Neuronal stem cell (in vitro differentiated cells): ENCODE results near the gene TMEM215.
A peak's percentile ranks its signal among the peaks of the same experiment; 100 is the strongest.

Experiments
- DNase-seq: peaks from one replicate; pipeline ENCODE4 v3.0.0-alpha.2; 2013; ENCODE audit warnings: low spot score
- H2AFZ ChIP-seq: one replicate; pipeline ENCODE4 v1.6.1; 2013; ENCODE audit warnings: mild to moderate bottlenecking, low read length, inconsistent platforms
- H2AK5ac ChIP-seq: 2 replicates; pipeline ENCODE4 v1.6.1; 2013; ENCODE audit warnings: low read depth, mild to moderate bottlenecking, inconsistent platforms, low read length, moderate library complexity, mixed read lengths
- H2BK120ac ChIP-seq: 2 replicates; pipeline ENCODE4 v1.6.1; 2013; ENCODE audit warnings: low read depth, mild to moderate bottlenecking, inconsistent platforms, low read length, moderate library complexity, mixed read lengths
- H2BK12ac ChIP-seq: one replicate; pipeline ENCODE4 v1.6.1; 2013; ENCODE audit warnings: low read length, inconsistent platforms
- H2BK15ac ChIP-seq: 2 replicates; pipeline ENCODE4 v1.6.1; 2013; ENCODE audit warnings: mild to moderate bottlenecking, low read length, inconsistent platforms, mixed read lengths
- H2BK5ac ChIP-seq: one replicate; pipeline ENCODE4 v1.6.1; 2013; ENCODE audit warnings: inconsistent platforms, mild to moderate bottlenecking, low read length, moderate library complexity
- H3K14ac ChIP-seq: one replicate; pipeline ENCODE4 v1.6.1; 2013; ENCODE audit warnings: low read length, inconsistent platforms
- H3K18ac ChIP-seq: 2 replicates; pipeline ENCODE4 v1.6.1; 2013; ENCODE audit warnings: low read length, inconsistent platforms
- H3K23ac ChIP-seq: 2 replicates; pipeline ENCODE4 v1.6.1; 2013; ENCODE audit warnings: low read depth, mild to moderate bottlenecking, mixed read lengths, low read length, inconsistent platforms; ENCODE audit not compliant: poor library complexity
- H3K27ac ChIP-seq: replicated peaks from 3 replicates; pipeline ENCODE4 v1.5.1; 2013; ENCODE audit warnings: low read length, inconsistent platforms
- H3K27me3 ChIP-seq, 3 experiments: 2 replicates each; pipeline ENCODE4 v1.6.1; 2013; ENCODE audit warnings: low read length in 3 of 3, mild to moderate bottlenecking in 2 of 3, inconsistent platforms in 1 of 3, low read depth in 1 of 3, mixed read lengths in 1 of 3, moderate library complexity in 1 of 3; ENCODE audit not compliant: control insufficient read depth in 3 of 3, insufficient read depth in 3 of 3
- H3K36me3 ChIP-seq, 2 donors: replicated peaks in 1 of 2; 2 replicates each; pipeline ENCODE4 v1.6.1; 2013; ENCODE audit warnings: low read length in 2 of 2; ENCODE audit not compliant: control insufficient read depth in 2 of 2, insufficient read depth in 2 of 2
- H3K4ac ChIP-seq: 2 replicates; pipeline ENCODE4 v1.6.1; 2013; ENCODE audit warnings: inconsistent platforms, mild to moderate bottlenecking, low read length, moderate library complexity
- H3K4me1 ChIP-seq, 2 donors: 1 replicate in 1 of 2; 2 replicates in 1 of 2; pipeline ENCODE4 v1.6.1; 2013; ENCODE audit warnings: low read length in 2 of 2, low read depth in 1 of 2; ENCODE audit not compliant: control insufficient read depth in 2 of 2, insufficient read depth in 1 of 2
- H3K4me2 ChIP-seq: one replicate; pipeline ENCODE4 v1.6.1; 2013; ENCODE audit warnings: mild to moderate bottlenecking, low read length, inconsistent platforms; ENCODE audit not compliant: insufficient read depth, poor library complexity, severe bottlenecking
- H3K4me3 ChIP-seq, 2 donors: 2 replicates each; pipeline ENCODE4 v1.5.1; 2013; ENCODE audit warnings: low read length in 2 of 2, mild to moderate bottlenecking in 2 of 2, inconsistent platforms in 1 of 2, moderate library complexity in 1 of 2
- H3K79me1 ChIP-seq: one replicate; pipeline ENCODE4 v1.6.1; 2013; ENCODE audit warnings: low read depth, mild to moderate bottlenecking, inconsistent platforms, low read length, moderate library complexity
- H3K9ac ChIP-seq: one replicate; pipeline ENCODE4 v1.6.1; 2013; ENCODE audit warnings: mild to moderate bottlenecking, low read depth, low read length, inconsistent platforms; ENCODE audit not compliant: poor library complexity
- H3K9me3 ChIP-seq, 2 donors: replicated peaks in 1 of 2; 2 replicates each; pipeline versions ENCODE3 to v1.6.1; 2013; ENCODE audit warnings: low read length in 2 of 2, mild to moderate bottlenecking in 2 of 2, inconsistent platforms in 1 of 2, low read depth in 1 of 2, mixed read lengths in 1 of 2, moderate library complexity in 1 of 2; ENCODE audit not compliant: control insufficient read depth in 2 of 2, insufficient read depth in 1 of 2
- H4K8ac ChIP-seq: one replicate; pipeline ENCODE4 v1.6.1; 2013; ENCODE audit warnings: low read depth, mild to moderate bottlenecking, inconsistent platforms, low read length, moderate library complexity
- H4K91ac ChIP-seq: one replicate; pipeline ENCODE4 v1.6.1; 2013; ENCODE audit warnings: low read length, low read depth, mild to moderate bottlenecking, inconsistent platforms; ENCODE audit not compliant: poor library complexity
- WGBS, 2 donors: extraction: QIAGEN DNeasy Blood & Tissue Kit; methylation state at CpG; one replicate each; pipeline ENCODE4 v1.1.7; 2013; ENCODE audit warnings: missing lambda C conversion rate in 2 of 2, mixed read lengths in 1 of 2; ENCODE audit not compliant: insufficient read length in 2 of 2, insufficient replicate concordance in 1 of 2; ENCODE audit errors: extremely low coverage in 2 of 2; 5-methylcytosine and 5-hydroxymethylcytosine counted together

The TMEM215 gene

GRCh38 chr9:32764139-32764538 lies 19.2 kb upstream of the TMEM215 start:
- no peak overlapping the region for H2AFZ ChIP-seq
- H3K36me3 ChIP-seq: no peaks in the 10 kb centered on the region
- no peak overlapping the region for H2BK15ac ChIP-seq
- no peak for DNase-seq
- no peak overlapping the region for H3K27ac ChIP-seq
- 100% methylated on average over 1 of the region's 5 CpGs; no CpG with 5 or more reads in 1 of the 2 donors for WGBS, 2 donors
- no peak overlapping the region for H4K91ac ChIP-seq
- no peak overlapping the region for H3K4me3 ChIP-seq
- H3K4me1 ChIP-seq: no peaks in the 10 kb centered on the region
- H3K9ac ChIP-seq: no peak overlapping the region
- H2BK5ac ChIP-seq: no peak overlapping the region
- H3K4ac ChIP-seq: no peak overlapping the region
- H3K9me3 ChIP-seq: no peaks in the 10 kb centered on the region
- no peak overlapping the region for H3K18ac ChIP-seq
- no peak overlapping the region for H3K23ac ChIP-seq
- no peak overlapping the region for H2AK5ac ChIP-seq
- H3K4me2 ChIP-seq: no peak overlapping the region
- no peak overlapping the region for H4K8ac ChIP-seq
- peaks cover 0 to 7% (median 0%) of the 10 kb centered on the region in 3 experiments for H3K27me3 ChIP-seq
- no peaks in the 10 kb centered on the region for H3K79me1 ChIP-seq
- H2BK12ac ChIP-seq: no peak overlapping the region
- no peak overlapping the region for H3K14ac ChIP-seq
- no peak overlapping the region for H2BK120ac ChIP-seq

DNA sequence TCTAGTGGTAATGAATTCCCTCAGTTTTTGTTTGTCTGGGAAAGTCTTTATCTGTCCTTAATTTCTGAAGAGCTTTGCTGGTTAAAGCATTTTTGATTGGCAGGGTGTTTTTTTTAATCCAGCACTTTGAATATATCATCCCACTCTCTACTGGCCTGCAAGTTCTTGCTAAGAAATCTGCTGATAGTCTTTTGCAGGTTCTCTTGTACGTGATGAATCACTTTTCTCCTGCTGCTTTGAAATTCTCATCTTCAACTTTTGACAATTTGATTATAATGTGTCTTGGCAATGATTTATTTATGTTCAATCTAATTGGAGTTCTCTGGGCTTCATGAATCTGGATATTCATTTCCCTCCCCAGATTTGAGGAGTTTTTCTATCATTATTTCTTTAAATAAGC lies 8.1 kb upstream of the TMEM215 start:
- Histone ChIP-seq H3K4me1 (no peaks in the 10 kb centered on the region), H3K14ac (no peak overlapping the region), H3K9me3 (peaks cover 0 to 3% of the 10 kb centered on the region in 2 donors), H3K23ac (no peak overlapping the region), H4K91ac (no peak overlapping the region), H3K4me2 (no peak overlapping the region), H3K79me1 (peaks cover 1% of the 10 kb centered on the region), H3K18ac (no peak overlapping the region), H2AK5ac (no peak overlapping the region), H2AFZ (no peak overlapping the region), H2BK12ac (no peak overlapping the region), H2BK5ac (no peak overlapping the region), H3K4ac (no peak overlapping the region), H2BK120ac (no peak overlapping the region), H3K27me3 (peaks cover 0 to 7% (median 0%) of the 10 kb centered on the region in 3 experiments), H3K27ac (no peak overlapping the region), H3K4me3 (no peak overlapping the region), H2BK15ac (no peak overlapping the region), H3K36me3 (no peaks in the 10 kb centered on the region), H4K8ac (no peak overlapping the region), H3K9ac (no peak overlapping the region)
- no CpG with 5 or more reads among the region's 1 CpG for WGBS, 2 donors
- DNase-seq: no peak

DNA sequence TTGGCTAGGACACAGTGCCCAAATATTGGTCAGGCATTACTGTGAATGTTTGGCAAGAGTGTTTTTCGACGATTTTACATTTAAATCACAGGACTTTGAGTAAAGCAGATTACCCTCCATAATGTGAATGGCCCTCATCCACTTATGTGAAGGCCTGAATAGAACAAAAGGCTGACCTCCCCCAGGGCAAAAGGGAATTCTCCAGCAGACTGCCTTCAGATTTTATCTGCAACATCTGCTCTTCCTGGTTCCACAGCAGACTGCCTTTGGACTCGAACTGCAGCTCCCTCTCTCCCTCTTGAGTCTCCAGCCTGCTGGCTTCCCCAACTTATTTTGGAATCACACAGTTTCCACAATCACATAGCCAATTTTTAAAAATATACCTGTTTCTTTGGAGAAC lies 7.1 kb upstream of the TMEM215 start:
- Histone ChIP-seq H3K9ac (no peak overlapping the region), H3K27me3 (peaks cover 0 to 16% (median 7%) of the 10 kb centered on the region in 3 experiments), H2BK15ac (no peak overlapping the region), H2BK120ac (no peak overlapping the region), H3K4me3 (no peak overlapping the region), H2BK5ac (no peak overlapping the region), H3K27ac (no peak overlapping the region), H3K9me3 (peaks cover 0 to 3% of the 10 kb centered on the region in 2 donors), H4K8ac (no peak overlapping the region), H3K23ac (no peak overlapping the region), H4K91ac (no peak overlapping the region), H3K4me2 (no peak overlapping the region), H2BK12ac (no peak overlapping the region), H2AFZ (no peak overlapping the region), H3K36me3 (no peaks in the 10 kb centered on the region), H2AK5ac (no peak overlapping the region), H3K14ac (no peak overlapping the region), H3K4me1 (no peaks in the 10 kb centered on the region), H3K4ac (no peak overlapping the region), H3K18ac (no peak overlapping the region), H3K79me1 (peaks cover 1% of the 10 kb centered on the region)
- DNase-seq: no peak
- no CpG with 5 or more reads among the region's 3 CpGs for WGBS, 2 donors

DNA sequence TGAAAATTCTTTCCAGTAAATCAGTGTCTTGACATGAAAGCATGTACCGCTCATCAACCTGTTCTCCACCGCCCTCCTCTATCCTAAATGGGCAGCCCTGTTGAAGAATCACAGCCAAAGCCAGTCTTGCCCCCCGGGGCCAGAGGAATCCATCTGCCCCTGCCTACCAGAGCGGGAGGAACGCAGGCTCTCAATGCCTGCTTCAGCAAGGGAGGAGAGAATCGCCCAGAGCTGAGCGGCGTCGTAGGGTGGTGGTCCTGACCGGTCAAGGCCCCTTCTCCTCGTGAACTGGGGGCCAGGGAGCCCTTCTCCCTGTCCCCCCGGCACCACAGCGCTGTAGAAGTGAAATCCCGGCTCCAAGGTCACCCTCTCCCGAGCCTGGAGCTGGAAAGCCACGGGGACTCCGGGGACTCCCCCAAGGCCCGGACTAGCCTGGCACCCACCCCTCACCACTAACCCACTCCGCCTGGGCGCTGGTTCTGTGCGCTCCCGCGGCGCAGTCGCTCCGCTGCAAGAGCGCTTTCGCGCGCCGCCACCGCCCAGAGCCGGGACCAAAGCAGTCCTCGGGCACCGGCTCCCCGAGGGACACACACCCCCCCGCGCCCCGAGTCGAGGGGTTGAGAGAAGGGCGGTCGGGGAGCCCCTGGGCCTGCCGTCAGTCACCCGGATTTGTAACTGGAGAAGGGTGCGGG lies 718 bp upstream of the TMEM215 start:
- Histone ChIP-seq H3K9ac (no peak overlapping the region), H3K4me1 (peaks cover 0 to 4% of the 10 kb centered on the region in 2 donors), H4K8ac (no peak overlapping the region), H3K27me3 (peaks cover 2 to 67% (median 44%) of the 10 kb centered on the region in 3 experiments), H2AK5ac (no peak overlapping the region), H3K18ac (peak overlapping the region; percentile 82), H3K4ac (no peak overlapping the region), H4K91ac (no peak overlapping the region), H3K4me3 (peak overlapping the region in 1 of 2 donors; percentile 79), H3K27ac (no peak overlapping the region), H3K14ac (peak overlapping the region; percentile 31), H2BK12ac (no peak overlapping the region), H3K9me3 (no peaks in the 10 kb centered on the region), H3K36me3 (no peaks in the 10 kb centered on the region), H2AFZ (peak overlapping the region; percentile 87), H3K23ac (peak overlapping the region; percentile 52), H2BK5ac (no peak overlapping the region), H2BK120ac (no peak overlapping the region), H3K79me1 (no peaks in the 10 kb centered on the region), H2BK15ac (no peak overlapping the region), H3K4me2 (peak overlapping the region; percentile 86)
- no peak for DNase-seq
- WGBS, 2 donors: no CpG with 5 or more reads among the region's 45 CpGs
